ENCODE results near the gene PJA2.

Gene PJA2

GRCh38 chr5:109388407-109388806, 21.4 kb downstream of the PJA2 start:
- no peak for DNase-seq (ENCODE audit: low read depth)
- no peak overlapping the region for H3K4me3 ChIP-seq (ENCODE audit: low read depth, low read length)
- no peak for TF ChIP-seq MYC (IDR thresholded peaks at IDR 0.05; ENCODE audit: low read depth, low read length)
- no peak for TF ChIP-seq MAX (IDR thresholded peaks at IDR 0.05; ENCODE audit: low read depth, low read length)
- no peak for TF ChIP-seq POLR2A (IDR thresholded peaks at IDR 0.05; ENCODE audit: extremely low read depth, insufficient read length)
- TF ChIP-seq, protein P1, sequence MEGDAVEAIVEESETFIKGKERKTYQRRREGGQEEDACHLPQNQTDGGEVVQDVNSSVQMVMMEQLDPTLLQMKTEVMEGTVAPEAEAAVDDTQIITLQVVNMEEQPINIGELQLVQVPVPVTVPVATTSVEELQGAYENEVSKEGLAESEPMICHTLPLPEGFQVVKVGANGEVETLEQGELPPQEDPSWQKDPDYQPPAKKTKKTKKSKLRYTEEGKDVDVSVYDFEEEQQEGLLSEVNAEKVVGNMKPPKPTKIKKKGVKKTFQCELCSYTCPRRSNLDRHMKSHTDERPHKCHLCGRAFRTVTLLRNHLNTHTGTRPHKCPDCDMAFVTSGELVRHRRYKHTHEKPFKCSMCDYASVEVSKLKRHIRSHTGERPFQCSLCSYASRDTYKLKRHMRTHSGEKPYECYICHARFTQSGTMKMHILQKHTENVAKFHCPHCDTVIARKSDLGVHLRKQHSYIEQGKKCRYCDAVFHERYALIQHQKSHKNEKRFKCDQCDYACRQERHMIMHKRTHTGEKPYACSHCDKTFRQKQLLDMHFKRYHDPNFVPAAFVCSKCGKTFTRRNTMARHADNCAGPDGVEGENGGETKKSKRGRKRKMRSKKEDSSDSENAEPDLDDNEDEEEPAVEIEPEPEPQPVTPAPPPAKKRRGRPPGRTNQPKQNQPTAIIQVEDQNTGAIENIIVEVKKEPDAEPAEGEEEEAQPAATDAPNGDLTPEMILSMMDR (IDR thresholded peaks at IDR 0.05; ENCODE audit: low read depth, low read length) = no peak

- no peak overlapping the region for H3K4me3 ChIP-seq (ENCODE audit: low read depth, low read length)
- DNase-seq (ENCODE audit: low read depth) = no peak
- TF ChIP-seq POLR2A (IDR thresholded peaks at IDR 0.05; ENCODE audit: extremely low read depth, insufficient read length) = no peak
- TF ChIP-seq MAX (IDR thresholded peaks at IDR 0.05; ENCODE audit: low read depth, low read length) = no peak
- no peak for TF ChIP-seq MYC (IDR thresholded peaks at IDR 0.05; ENCODE audit: low read depth, low read length)
- TF ChIP-seq, protein P1 (IDR thresholded peaks at IDR 0.05; ENCODE audit: low read depth, low read length) = no peak
Measured at GRCh38 chr5:109387408-109387974, 22.3 kb downstream of the PJA2 start.

DNA sequence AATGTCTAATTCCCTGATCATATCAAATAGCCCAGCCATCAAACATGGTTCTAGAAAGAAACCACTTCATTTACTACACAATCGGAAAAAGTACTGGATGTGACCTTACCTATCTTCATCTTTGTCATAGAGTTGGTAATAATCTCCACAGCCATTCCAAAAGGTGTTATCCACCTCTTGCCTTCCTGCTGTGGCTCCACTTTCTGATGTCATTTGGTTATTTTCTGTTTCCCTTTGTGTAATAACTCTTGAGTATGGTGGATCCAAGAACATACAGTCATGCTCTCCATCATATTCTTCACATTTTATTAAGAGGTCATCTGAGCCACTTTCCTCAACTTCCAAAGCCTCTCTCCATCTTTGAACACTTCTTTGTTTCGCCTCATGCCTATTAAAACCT, 31.7 kb downstream of the PJA2 start:
- TF ChIP-seq MYC (IDR thresholded peaks at IDR 0.05; ENCODE audit: low read depth, low read length) (no peak), POLR2A (IDR thresholded peaks at IDR 0.05; ENCODE audit: extremely low read depth, insufficient read length) (no peak), MAX (IDR thresholded peaks at IDR 0.05; ENCODE audit: low read depth, low read length) (no peak)
- TF ChIP-seq, protein P1 (IDR thresholded peaks at IDR 0.05; ENCODE audit: low read depth, low read length) = no peak
- no peak overlapping the region for H3K4me3 ChIP-seq (ENCODE audit: low read depth, low read length)
- DNase-seq (ENCODE audit: low read depth) = no peak

GRCh38 chr5:109374625-109375024, 35.1 kb downstream of the PJA2 start:
- no peak for DNase-seq (ENCODE audit: low read depth)
- no peak overlapping the region for H3K4me3 ChIP-seq (ENCODE audit: low read depth, low read length)
- TF ChIP-seq MYC (IDR thresholded peaks at IDR 0.05; ENCODE audit: low read depth, low read length) (no peak), MAX (IDR thresholded peaks at IDR 0.05; ENCODE audit: low read depth, low read length) (no peak), POLR2A (IDR thresholded peaks at IDR 0.05; ENCODE audit: extremely low read depth, insufficient read length) (no peak)
- TF ChIP-seq, protein P1 (IDR thresholded peaks at IDR 0.05; ENCODE audit: low read depth, low read length) = no peak

DNA sequence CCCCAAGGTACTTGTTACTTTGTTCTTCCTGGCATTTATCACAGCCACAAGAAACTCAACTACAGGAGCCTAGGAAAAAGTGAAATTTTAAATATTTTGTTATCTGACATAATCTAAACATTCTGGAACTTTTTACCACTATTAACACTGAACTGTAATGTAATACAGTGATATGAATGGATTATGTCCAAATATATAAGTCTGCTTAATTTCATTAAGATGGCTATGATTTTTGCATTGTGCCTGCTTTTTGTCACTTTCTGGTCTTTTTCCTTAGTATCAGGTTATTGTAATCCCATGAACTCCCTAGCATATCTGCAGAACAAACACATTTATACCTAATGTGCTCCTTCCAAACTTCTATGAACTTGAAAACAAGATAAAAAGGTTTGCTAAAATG, 35.8 kb downstream of the PJA2 start:
- no peak for DNase-seq (ENCODE audit: low read depth)
- no peak overlapping the region for H3K4me3 ChIP-seq (ENCODE audit: low read depth, low read length)
- TF ChIP-seq MAX (IDR thresholded peaks at IDR 0.05; ENCODE audit: low read depth, low read length) = no peak
- TF ChIP-seq POLR2A (IDR thresholded peaks at IDR 0.05; ENCODE audit: extremely low read depth, insufficient read length) = no peak
- TF ChIP-seq, protein P1 (IDR thresholded peaks at IDR 0.05; ENCODE audit: low read depth, low read length) = no peak
- TF ChIP-seq MYC (IDR thresholded peaks at IDR 0.05; ENCODE audit: low read depth, low read length) = no peak
